AG04449 (cell line): Measurements from ENCODE around the gene DNAL4.

ENCODE experiments used
- CTCF ChIA-PET: fragments of 350-600 bp; formaldehyde crosslinking; extraction: SDS; loops from one replicate; lab custom pipeline; 2021; ENCODE audit warnings: antibody characterized with exemption; lab: Yijun Ruan, JAX
- POLR2A ChIA-PET: fragments of 400-600, 350-600 bp; formaldehyde crosslinking; extraction: SDS; loops from one replicate; lab custom pipeline; 2020; ENCODE audit warnings: antibody characterized with exemption, inconsistent platforms; lab: Yijun Ruan, JAX
- DNase-seq: peaks from one replicate; pipeline ENCODE4 v3.0.0-alpha.2; 2010; ENCODE audit warnings: low read depth, low spot score
- H3K4me3 ChIP-seq: 2 replicates; pipeline ENCODE4 v1.5.1; 2011; ENCODE audit warnings: low read depth, mild to moderate bottlenecking, control low read depth, low read length
- CTCF ChIP-seq: IDR thresholded peaks from one replicate; pipeline ENCODE4 v1.5.1; 2011; ENCODE audit warnings: mild to moderate bottlenecking, moderate library complexity, low read length, control low read depth, inconsistent platforms; ENCODE audit not compliant: insufficient read depth; ENCODE audit errors: missing control alignments

The DNAL4 gene, protein sequence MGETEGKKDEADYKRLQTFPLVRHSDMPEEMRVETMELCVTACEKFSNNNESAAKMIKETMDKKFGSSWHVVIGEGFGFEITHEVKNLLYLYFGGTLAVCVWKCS

DNA sequence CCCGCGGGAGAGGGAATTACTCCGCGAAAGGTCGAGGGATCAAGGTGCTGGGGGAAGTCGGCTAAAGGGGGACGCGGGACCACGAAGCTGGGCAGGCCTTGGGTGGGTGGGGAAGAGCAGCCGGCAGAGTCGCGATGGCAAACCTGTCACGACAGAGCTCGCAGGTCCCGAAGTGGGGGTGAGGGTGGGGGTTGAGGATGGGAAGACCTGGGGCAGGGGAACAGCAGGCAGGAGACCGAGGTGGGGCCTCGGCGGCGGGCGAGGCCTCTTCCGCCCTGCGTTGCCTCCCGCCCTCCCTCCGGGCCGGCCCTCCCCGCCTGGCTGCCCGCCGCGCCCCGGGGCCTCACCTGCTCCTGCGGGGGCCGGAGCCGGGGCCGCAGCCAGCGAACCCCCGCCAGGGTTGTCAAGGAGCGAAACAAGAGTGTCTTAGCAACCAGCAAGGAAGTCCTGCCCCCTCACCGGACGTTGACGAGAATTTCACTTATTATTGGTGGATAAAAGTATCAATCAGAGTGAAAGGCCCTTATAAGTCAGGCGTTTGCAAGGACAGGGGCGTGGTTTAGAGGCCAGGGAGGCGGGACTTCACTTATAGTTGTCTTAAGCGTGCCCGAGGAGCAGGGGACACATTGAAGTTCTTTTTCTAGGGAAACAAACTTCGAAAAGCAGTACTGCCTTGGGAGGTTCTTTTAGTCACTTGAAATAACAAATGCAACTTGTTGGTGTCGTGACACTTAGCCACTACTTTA is at the start of gene DNAL4:
DNAL4 (minus strand) TSS at position 423 of the 746 bp plus-strand sequence. CDS start 11,412 bp downstream, outside the sequence.
- ChIA-PET POLR2A (no interaction called here), CTCF (interaction anchor here (0.6 to 5.6 kb wide), 2 partner anchors 25 to 76 kb away, joined by 3 to 29 read pairs; no protein-coding TSS in a partner anchor)
- DNase-seq: peak; percentile 94
- no peak for TF ChIP-seq CTCF
- H3K4me3 ChIP-seq: peak within 1 kb of the TSS; percentile 66

DNA sequence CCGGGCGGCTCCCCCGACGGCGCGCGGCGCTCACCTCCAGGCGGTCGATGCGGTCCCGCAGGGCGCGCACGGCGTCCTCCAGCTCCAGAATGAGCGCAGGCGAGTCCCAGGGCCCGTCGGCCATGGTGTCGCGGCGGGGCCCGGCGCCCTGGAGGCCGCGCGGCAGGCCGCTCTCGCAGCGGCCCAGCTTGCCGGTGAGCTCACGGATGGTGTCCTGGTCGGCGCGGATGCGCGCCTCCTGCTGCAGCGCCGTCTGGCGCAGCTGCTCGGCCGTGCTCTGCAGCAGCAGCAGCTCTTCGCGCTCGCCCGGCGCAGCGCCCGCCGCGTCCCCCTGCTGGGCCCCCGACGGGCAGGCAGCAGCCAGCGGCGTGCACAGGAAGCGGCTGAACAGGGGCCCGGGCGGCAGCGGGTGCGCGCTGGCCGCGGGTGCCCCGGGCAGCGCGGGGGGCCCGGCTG is 49.3 kb upstream of the DNAL4 start:
- ChIA-PET CTCF (interaction anchor here (0.6 to 7.7 kb wide), 14 partner anchors 9 to 160 kb away, joined by 3 to 85 read pairs (median 4); no protein-coding TSS in a partner anchor), POLR2A (interaction anchor here (1.0 kb wide), 1 partner anchor 74 kb away, joined by 5 read pairs; no protein-coding TSS in a partner anchor)
- DNase-seq: no peak
- peak overlapping the region; percentile 46 for H3K4me3 ChIP-seq
- TF ChIP-seq CTCF: peak; percentile 54

DNA sequence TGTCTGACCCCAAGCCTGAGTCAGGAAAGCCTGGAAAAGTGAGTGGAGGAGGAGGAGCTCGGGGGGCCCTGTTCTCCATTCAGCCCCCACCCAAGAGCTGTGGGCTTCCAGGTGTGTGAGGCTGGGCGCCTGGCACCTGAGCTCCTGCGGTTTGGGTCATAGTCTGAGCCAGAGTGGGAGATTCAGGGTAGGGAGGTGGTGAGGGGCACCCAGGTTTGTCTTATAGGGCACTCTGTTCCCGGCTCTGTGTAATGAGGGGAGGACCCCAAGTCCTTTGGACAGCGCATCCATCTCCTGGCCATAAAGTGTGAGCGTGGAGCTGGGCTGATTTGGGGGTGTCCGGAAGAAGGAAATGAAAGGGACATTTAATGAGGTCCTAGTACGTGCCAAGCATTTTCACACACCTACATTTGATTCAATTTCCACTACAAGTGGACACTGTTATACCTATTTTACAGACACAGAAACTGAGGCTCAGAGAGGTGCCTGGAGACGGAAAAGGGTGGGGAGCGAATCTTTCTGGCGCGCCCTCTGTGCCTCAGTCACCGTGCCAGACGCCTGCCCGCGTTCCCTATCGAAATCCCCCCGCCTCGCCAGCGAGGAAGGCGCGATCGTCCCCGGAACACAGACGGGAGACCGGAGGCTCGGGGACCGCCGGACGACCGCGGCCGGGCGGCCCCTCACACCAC is 48.7 kb upstream of the DNAL4 start:
- CTCF ChIA-PET: interaction anchor here (0.6 to 7.7 kb wide), 15 partner anchors 10 to 160 kb away, joined by 3 to 85 read pairs (median 3); no protein-coding TSS in a partner anchor
- no peak for DNase-seq
- H3K4me3 ChIP-seq: peak overlapping the region; percentile 46
- POLR2A ChIA-PET: interaction anchor here (1.0 kb wide), 1 partner anchor 74 kb away, joined by 5 read pairs; no protein-coding TSS in a partner anchor
- no peak for TF ChIP-seq CTCF

GRCh38 chr22:38841635-38842034 is 47.7 kb upstream of the DNAL4 start:
- no peak overlapping the region for H3K4me3 ChIP-seq
- DNase-seq: no peak
- POLR2A ChIA-PET: no interaction called here
- CTCF ChIA-PET: interaction anchor here (0.8 to 7.7 kb wide), 4 partner anchors 16 to 72 kb away, joined by 4 to 85 read pairs (median 5); no protein-coding TSS in a partner anchor
- TF ChIP-seq CTCF: no peak

DNA sequence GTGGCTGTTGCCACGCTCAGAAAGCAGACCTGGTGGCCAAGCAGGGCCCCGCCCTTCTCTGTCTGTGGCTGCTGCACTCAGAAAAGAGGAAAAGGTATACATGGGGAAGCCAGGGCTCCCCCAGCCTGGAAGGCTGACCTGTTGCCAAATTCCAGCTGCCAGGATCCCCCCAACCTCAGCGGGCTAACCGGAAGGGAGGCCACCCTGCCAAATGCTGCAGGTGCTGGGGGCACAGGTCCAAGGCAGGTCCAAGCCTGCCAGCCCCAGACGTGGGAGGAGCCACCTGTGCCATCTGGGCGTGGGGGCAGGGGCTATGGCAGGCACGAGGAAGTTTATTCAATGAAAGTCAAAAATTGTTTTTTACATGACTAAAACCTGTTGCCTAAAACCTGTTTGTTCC is 47.3 kb upstream of the DNAL4 start:
- POLR2A ChIA-PET: no interaction called here
- no peak for TF ChIP-seq CTCF
- CTCF ChIA-PET: interaction anchor here (0.8 to 7.7 kb wide), 2 partner anchors 29 to 72 kb away, joined by 6 to 85 read pairs; no protein-coding TSS in a partner anchor
- H3K4me3 ChIP-seq: no peak overlapping the region
- DNase-seq: no peak
